Left forelimb (tissue), 1 donor: ENCODE measurements around the gene OPCML.

Experiments used
- DNase-seq: peaks from one replicate; pipeline ENCODE4 v3.0.0-alpha.2; 2018; ENCODE audit warnings: low spot score

The OPCML gene

DNA sequence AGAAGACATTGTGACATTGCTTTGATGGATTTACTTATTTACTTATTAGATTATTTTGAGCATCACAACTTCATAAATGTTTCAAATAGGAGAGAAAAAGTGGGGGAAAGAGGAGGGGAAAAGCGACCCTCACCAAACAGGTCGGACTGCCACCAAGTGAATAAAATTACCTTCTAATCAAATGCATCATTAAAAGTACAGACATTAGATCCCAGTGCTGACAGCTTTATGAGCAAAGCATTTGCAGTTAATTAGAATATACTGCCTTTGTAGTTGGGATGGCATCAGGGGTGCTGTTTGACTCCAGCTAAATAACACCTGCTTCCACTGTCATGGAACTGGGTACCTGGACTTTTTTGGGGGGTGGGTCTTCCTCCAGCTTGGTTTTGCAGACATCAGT lies 299.6 kb downstream of the OPCML start:
- DNase-seq = no peak

DNA sequence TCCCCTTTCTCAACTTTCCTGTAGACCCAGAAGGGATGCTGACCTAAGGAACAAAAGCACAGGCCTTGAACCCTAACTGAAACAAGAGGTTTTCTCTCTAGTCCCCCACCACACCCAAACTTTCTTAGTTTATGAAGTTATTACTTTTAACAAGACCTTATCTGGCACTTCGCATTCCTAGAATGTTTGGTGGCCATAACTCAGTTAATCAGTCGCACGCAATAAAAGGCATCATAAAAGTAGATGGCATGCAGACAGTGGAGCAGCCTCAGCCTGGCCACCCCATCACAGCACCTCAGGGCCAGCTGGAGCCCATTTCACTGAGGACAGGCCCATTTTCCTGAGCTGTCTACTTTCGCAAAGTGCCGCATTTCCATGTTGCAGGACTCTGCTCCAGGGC lies 301.9 kb downstream of the OPCML start:
- DNase-seq = no peak

DNA sequence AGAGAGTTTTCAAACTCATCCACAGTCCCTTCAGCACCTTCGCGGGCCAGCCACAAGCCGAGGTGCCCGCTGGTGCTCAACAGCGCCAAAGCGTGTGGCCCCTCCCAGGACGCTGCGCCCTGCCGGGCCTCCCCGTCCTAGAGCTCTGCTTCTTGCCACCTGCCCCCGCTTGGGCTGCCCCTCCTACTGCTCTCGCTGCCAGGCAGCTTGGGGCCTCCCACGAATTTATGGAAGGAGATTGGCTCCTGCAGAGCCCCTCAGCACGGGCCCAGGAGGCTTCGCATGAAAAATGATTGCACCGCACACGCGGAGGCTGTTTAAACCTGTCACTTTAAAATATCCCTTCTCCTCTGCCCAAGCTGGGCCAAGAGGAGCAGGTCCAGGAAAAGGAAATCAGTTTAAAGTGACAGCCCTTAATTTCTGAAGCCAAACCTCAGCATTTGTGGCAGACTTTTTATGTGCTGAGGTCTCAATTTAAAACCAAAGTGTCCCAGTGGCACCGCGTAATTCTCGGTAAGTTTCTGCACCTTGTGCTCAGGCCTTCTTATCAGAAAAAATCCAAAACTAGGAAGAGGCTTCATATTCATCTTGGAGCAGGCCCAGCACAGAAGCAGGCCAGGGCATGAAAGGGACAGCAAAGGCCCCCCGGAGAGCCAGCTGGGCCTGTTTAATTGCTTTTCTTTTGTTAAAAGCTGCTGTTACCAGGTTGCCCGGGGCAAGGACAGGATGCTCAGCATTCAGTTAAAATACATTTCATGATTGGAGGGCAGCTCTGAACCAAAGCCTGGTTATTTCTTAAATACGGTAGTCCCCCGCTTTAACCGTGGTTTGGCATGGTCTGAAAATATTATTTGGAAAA lies 303.6 kb downstream of the OPCML start:
- no peak for DNase-seq

DNA sequence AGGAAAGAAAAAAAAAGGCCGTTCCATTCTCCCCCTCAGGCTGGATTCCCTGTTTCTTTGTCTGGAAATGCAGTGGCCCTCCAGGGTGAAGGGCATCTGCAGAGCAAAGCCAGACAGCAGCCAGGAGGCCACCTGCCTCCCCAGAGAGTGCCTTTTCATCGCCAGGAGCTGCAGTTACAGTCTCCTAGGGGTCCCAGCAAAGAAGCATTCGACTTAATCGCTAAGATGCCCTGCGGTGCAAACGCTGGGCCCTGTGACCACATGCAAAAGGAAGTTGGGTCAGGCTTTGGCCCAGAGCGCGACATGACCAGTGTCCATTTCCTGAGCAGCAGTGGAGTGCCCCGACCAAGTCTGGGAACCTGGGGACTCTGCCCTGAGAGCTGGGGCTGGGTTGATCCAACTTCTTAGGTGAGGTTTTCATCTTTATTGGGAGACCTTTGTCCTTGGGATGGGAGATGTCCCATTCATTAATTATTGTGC lies 304.6 kb downstream of the OPCML start:
- DNase-seq = peak; percentile 6

DNA sequence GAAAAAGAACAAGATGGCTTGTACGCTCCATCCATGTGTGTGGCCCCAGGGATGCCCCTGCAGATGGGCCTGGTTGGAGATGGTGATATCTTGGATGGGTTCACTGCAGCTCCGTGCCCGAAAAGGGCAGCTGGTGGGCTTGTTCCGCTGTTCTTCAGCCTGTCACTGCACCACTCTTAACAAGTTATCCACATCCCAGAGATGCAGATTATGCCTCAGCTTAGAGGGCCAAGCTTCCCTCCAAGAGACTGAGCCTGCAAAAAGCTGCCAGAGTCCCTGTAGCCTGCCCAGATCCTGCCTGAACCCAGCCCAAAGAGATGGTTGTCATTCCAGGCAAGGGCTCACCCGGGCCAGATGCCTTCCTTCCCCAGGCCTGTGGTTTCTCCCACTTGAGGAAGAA lies 308.0 kb downstream of the OPCML start:
- no peak for DNase-seq

DNA sequence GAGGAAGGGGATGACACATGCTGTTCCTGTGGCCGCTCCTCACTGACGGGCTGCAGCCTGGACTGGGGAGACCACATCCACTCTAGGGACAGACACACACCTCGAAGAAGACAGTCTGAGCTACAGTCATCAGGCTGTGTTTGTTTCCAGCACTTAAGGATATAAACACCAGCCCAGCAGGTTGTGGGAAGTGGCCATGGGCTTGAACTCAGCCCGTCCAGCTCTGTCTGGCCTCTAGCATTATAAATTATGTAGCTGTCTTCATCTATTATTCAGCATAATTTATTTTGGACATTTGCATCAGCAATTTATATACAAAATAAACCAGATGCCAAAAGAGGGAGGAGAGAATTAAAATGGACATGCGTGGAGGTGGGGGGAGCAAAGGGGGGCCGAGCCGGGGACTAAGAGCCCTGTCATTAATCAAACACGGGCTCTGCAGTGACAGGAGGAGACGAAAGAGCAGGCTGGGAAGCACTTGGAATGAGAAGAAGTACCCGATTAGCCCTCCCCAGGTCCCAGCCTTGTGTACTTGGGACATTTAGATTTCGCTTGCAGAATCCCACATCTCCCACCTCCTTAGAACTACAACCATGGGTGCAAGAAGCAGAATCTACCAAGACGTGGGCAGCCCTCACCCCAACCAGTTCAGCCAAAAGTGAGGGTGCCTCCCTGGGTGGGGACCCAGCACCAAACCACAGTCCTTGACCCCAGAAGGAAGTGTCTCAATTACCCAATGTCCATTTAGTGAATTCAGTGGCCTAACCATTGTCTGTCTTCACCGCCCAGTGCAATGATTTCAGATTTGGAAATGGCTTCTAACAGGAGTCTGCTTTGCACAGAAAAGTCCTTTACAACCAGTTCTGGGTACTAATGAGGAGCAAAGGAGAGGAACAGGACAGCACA lies 309.6 kb downstream of the OPCML start:
- DNase-seq = no peak

DNA sequence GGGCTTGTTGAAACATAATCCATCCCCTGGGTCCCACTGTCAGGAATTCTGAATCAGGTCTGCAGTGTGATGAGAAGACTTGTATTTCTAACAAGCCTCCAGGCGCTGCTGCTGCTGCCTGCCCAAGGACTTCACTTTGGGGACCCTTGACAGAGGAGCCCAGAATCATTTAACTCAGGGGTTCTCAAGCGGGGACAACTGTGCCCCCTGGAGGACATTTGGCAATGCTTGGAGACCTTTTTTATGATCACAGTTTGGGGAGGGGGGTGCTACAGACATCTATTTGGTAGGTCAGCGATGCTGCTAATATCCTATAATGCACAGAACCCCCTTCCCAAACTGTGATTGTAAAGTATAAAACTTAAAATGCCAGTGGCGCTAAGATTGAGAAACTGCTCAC lies 312.8 kb downstream of the OPCML start:
- DNase-seq = no peak

DNA sequence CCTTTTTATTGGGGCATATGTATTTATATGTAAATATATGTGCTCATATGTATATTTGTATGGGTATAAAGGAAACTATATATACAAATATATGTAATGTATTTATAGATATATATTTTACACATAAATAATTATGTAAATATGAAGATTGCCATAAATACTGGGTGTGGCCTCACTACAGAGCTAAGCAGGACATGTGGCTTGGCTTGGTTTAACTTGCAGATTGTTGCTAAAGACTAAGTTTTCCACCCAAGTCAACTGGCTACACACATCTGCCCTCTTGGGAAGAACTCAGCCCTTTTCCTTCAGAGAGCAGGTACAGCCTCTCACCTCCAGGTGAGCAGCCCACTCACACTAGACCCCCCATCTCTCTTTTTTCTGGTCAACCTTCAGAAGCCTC lies 315.5 kb downstream of the OPCML start:
- no peak for DNase-seq

DNA sequence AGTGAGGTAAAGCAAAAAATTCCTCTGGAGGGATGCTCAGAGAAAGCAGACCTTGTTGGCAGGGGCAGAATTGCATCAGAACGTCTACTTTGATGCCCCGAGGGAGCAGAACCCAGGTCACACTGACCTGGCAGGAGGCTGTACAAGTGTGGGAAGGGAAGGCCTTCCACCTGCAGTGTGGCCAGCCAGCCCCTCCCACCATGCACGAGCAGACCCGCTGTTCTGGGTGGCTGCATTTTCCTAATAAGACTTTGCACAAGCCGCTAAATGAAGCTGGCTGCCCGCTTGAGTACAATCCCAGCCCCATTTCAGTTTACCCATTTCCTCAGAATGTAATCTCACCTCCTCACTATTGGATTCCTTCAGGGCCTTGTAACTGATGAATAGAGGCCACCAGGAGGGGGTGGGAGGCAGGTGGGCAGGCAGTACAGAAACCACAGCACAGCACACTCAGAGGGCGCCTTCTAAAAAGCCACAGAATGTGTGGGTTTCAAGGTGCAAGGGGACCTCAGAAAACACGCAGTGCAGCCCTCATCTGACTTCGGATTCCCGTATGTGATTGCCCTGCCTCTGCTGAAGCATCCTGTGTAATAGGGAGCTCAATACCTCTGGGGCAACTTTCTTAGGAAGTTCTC lies 316.6 kb downstream of the OPCML start:
- DNase-seq = no peak

DNA sequence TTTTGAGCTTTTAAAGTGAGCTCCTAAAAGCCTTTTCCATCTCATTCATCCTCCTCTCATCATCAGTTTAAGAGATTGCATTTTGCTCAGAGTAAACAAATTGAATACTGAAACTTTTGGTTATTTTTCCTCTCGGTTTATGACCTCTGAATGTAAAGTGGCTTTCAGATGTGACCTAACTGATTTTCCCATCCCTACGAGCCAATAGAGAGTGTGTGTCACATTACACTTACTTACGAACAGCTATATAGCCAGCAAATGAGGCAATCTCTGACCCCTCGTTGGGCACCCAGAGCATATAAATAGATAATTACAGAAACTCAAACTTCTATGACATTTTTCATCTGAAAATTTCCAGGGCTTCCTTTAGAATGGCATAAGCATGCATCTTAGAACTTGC lies 317.7 kb downstream of the OPCML start:
- no peak for DNase-seq

DNA sequence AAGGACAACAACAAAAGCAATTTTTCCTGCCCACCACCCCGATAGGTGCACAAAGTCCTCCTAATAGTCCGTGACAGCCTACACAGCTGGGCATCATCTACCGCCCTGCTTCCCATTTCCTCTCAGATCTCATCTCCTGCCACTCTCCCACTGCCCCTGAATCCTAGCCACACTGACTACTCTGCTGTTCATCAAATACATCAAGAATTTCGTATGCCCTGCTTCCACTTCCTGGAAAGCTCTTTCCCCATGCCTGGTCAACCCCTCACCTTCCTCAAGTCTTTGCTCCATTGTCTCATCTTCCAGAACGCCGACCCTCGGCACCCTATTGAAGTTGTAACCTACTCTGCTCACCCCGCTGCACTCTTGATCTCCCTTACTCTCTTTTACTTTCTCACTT lies 320.1 kb downstream of the OPCML start:
- no peak for DNase-seq

DNA sequence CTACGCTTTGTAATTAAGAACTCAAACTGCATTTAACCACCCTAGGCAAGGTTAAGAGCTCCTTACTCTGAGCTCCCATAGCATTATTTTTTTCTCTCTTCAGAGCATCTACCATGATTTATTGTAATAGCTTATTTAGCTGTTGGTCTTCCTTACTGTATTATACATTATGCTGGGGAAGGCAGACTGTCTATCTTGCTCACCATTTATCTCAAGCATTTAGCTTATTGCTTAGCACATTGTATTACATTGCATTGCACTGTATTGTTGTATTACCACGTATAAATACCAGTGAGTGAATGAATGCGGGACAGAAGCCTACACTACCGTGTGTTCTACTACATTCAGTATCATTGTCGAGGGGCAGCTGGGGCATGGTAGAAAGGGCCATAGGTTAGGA lies 324.3 kb downstream of the OPCML start:
- no peak for DNase-seq

DNA sequence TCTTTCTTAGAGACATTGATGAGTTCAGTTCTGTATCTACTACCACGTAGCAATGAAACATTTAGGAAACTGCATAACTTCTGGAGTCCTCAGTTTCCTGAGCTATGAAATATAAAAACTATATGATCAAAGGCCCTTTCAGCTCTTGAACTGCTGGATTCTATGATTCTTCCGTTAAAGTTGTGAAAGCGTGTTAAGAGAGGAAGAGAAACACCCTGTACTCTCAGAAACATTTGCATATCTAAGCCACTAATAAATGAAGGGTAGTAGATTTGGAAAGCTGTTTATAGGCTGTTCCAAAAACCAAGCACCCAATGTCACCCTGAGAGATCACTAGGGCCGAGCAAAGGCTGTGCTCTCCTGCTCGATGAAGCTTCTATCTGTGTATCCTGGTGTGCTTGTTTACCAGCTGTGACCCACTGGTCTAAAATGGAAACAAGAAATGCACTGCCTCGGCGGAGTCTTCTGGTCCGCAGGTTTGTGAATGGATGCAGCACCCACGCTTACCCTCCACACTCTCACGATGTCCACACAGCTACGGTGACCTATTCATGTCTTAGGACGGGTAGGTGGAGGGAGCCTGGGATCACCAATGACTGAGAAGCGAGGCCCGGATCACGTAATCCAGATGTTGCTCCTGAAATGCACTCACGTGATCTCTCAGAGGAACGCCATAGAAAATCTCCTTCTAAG lies 325.8 kb downstream of the OPCML start:
- DNase-seq = no peak

DNA sequence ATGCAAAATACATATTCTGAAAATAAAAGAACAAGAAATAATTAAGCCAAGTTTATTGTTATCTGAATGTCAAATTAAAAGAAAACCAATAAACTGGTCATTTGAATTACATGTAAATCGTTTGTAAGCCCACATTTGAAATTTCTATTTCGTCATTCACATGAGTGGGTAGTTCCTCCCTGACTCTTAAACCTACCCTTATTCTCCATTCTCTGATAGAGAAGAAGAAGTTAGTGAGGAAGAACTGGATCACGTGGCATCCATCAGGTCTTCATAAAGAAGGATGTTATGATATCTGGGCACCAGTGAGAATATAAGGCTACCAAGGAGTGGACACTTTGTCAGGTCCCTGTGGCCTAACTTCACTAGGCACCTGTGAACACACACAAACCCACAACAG lies 328.1 kb downstream of the OPCML start:
- DNase-seq = no peak

DNA sequence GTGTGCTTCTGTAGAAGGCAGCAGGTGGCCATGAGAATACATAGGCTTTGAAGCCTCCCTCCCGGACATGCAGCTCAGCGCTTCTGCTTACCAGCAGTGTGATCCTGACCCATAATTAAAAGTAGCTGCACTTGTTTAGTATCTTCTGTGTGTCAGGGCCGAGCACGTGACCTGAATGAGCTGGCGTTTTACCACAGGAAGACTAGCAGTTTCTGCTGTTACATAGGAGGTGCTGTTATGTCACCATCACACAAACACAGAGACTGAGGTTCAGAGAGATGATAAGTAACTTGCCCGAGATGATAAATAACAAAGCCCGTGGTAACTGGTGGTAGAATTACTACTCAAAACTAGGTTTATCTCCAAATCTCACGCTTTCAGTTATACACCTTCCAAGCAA lies 329.5 kb downstream of the OPCML start:
- DNase-seq = no peak

DNA sequence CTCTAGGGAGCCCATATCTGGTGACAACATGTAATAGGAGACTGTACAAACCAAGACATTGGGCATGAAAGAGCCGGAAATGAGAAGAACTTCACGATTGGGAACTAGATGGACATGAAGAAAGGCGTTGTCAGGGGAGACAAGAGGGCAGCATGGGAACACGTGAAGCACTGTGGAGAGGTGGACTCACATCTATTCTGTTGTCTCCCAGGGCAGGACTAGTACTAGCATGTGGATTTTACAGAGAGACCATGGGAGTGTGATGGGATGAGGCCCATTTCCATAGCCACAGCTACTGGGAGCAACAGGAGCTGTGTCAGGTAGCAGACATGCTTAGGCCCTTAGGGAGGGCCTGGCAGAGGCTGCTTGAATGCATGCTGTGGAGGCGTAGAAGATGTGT lies 333.9 kb downstream of the OPCML start:
- no peak for DNase-seq

DNA sequence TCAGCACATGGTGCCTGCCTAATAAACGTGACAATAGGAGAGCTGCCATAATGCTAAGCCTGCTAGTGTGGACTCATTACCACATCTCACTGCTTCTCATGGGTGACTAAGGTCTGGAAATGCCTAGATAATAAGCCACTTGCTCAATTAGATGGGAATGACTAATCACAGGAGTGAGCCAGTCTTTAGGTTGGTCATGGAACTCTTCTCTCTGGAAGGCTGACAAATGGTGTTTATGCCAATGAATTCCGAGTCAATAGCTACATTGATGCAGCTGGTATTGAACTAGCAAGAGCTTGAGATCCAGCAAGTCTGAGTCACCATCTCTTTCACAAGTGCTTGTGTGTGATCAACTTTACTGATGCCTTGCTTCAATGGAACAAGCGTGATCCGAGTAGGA lies 334.9 kb downstream of the OPCML start:
- no peak for DNase-seq

DNA sequence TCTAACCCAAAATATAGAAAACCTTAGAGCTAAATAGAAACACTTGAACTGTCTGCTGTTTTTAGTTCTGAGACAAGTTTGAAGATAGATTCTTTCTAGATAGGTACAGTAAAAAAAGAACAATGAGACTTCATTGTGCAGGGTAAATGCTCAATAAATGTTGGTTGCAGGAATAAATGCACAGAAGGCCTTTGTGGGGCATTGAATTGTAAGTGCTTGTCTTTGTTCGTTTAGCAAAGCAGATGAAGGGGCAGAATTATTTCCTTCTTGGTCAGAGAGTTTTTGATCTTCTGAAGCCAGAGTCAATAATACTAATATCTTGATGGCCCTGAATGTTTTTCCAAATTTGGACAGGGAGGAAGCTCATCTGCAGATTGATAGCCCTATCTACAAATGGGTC lies 340.4 kb downstream of the OPCML start:
- no peak for DNase-seq

DNA sequence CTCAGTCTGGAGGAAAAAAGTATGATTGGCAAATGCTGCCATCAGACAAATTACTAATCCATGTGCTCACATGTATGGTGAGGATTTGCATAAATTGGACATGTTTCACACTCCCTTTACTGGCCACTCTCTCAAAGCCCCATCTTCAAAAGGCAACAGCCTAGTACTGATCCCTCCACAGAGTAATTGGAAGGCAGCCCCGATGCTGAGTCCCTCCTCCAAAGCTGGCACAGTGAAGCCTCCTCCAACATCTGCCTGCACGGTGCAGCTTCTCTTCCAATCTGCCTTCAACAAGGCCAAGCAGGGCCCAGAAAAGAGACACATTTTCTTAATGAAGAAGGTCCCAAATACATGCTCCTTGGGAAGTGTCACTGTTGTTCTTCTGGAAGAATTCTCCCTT lies 350.6 kb downstream of the OPCML start:
- DNase-seq = no peak

DNA sequence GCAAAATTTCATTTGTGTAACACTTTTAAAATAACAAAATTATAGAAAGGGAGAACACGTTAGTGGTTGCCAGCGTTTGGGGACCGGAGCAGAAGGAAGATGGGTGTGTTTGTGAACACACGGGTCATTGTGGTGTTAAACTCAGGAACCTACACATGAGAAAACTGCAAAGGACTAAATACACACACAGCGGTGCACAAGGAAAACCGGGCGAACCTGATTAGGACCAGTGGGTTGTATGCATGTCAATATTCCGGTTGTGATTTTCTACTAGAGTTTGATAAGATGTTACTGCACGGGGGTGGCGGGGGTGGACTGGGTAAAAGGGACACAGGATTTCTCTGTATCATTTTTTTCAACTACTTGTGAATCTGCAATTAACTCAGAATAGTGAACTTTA lies 351.2 kb downstream of the OPCML start:
- no peak for DNase-seq

DNA sequence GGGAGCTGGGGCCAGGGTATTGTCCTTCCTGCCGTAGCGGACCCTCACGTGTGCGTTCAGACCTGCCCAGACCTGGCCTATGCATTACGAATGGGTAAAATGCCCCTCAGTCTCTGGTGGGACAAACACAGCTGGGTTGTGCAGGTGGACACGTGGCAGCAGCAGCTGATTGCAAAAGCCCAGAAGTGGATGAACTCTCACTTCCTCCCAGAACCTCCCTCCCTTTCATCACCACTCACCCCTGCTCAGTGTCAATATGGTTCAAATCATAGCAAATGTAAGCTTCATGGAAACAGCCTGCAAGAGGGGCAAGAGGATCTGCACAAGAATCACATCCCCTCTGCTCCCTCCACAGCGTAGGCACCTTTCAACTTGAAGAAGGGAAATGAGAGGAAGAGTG lies 352.1 kb downstream of the OPCML start:
- DNase-seq = no peak

DNA sequence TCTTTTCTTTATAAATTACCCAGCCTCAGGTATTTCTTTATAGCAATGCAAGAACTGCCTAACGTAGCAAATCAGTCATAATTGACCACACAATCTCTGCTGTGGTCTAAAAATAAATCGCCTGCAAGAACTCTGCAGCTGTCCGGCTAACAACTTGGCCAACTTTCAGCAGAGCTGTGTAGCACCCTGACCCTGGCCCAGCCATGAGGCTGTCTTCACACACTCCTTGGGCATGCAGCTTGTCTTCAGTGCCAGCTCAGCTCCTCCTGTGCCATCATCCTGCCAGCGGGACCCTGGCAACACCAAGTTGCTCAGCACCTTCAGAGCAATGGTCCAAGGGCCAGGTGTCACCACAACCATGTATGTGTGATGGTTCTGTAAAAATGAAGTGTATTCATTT lies 355.6 kb downstream of the OPCML start:
- DNase-seq = no peak
